Erythroblast (primary cell): ENCODE results near the gene OR2T12.
"Not testable (repeated sequence)": the region's sequence is repeated elsewhere in the genome, so short reads cannot be mapped to it uniquely, and the experiment has no call there.

Source experiments
- DNase-seq, 2 experiments: peaks; one replicate each; lab custom pipeline; 2025; lab: John Stamatoyannopoulos, UW
- GATA1 ChIP-seq: IDR thresholded peaks from 2 replicates; pipeline ENCODE4 v1.6.1; 2011; ENCODE audit warnings: low read depth, mild to moderate bottlenecking, control low read depth, low read length, moderate library complexity
- POLR2A ChIP-seq: IDR thresholded peaks from 2 replicates; pipeline ENCODE4 v1.6.1; 2011; ENCODE audit warnings: mild to moderate bottlenecking, low read length

Gene OR2T12, protein sequence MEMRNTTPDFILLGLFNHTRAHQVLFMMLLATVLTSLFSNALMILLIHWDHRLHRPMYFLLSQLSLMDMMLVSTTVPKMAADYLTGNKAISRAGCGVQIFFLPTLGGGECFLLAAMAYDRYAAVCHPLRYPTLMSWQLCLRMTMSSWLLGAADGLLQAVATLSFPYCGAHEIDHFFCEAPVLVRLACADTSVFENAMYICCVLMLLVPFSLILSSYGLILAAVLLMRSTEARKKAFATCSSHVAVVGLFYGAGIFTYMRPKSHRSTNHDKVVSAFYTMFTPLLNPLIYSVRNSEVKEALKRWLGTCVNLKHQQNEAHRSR

GRCh38 chr1:248303324-248303723 is at the start of gene OR2T12:
Gene OR2T12, minus strand, starts transcription at chr1:248303424. Its CDS starts 7,846 bp downstream, at chr1:248295578.
- DNase-seq, result no peak
- TF ChIP-seq POLR2A (no peak), GATA1 (no peak)

DNA sequence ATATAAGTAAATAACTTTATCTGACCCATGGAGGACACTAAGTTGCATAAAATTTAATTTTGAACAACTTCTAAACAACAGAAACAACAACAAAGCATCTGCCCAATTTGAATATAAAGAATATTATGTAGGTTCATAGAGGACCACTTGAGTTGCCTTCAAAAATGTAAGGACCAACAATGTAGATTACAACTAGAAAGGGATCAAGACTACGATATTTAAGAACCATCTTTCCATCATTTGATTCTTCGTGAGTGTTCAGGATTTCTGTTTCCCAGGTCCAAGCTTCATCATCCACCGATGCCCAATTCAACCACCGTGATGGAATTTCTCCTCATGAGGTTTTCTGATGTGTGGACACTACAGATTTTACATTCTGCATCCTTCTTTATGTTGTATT is 45.3 kb upstream of the OR2T12 start, which contains the start of gene OR14C36:
Gene OR14C36 (plus strand): TSS at position 301 of the 400 bp plus-strand sequence. CDS start 0 bp downstream, at position 301.
- DNase-seq, result no peak
- TF ChIP-seq GATA1 (no peak), POLR2A (no peak)

GRCh38 chr1:248343451-248343850 is 40.2 kb upstream of the OR2T12 start:
- TF ChIP-seq POLR2A, result no peak
- no peak for TF ChIP-seq GATA1
- no peak for DNase-seq

- DNase-seq, result no peak
- no peak for TF ChIP-seq POLR2A
- TF ChIP-seq GATA1, result no peak
These were observed 21.2 kb upstream of the OR2T12 start, which contains the start of gene OR2M7 for GRCh38 chr1:248324468-248324867. Gene OR2M7, minus strand, starts transcription at chr1:248324568. Its CDS starts 0 bp downstream, at chr1:248324568.

DNA sequence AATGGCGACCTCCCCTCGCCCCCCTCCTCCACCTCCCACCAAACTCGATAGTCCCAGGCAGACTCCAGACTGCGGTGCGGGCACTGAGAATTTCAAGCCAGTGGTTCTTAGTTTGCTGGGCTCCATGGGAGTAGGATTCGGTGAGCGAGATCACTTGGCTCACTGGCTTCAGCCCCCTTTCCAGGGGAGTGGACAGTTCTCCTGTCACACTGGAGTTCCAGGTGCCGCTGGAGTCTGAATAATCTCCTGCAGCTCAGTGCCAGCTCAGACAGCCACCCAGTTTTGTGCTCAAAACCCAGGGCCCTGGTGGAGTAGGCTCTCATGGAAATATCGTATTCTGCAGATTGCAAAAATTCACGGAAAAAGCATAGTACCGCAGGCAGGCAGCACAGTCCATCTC is 13.6 kb upstream of the OR2T12 start:
- DNase-seq, result no peak
- TF ChIP-seq POLR2A (no peak), GATA1 (no peak)

DNA sequence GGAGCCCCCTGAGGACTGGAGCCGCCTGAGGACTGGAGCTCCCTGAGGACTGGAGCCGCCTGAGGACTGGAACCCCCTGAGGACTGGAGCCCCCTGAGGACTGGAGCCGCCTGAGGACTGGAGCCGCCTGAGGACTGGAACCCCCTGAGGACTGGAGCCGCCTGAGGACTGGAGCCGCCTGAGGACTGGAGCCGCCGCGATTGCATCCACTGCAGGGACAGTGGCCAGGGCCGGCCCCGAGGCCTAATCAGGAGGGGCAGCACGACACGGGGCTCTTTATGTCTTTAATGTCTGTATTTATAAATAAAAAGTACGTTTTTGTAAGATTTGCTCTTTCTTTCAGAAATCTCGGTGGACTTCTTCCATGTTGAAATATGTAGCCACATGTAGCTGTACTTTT is 3.5 kb upstream of the OR2T12 start:
- DNase-seq, result not testable (repeated sequence)

DNA sequence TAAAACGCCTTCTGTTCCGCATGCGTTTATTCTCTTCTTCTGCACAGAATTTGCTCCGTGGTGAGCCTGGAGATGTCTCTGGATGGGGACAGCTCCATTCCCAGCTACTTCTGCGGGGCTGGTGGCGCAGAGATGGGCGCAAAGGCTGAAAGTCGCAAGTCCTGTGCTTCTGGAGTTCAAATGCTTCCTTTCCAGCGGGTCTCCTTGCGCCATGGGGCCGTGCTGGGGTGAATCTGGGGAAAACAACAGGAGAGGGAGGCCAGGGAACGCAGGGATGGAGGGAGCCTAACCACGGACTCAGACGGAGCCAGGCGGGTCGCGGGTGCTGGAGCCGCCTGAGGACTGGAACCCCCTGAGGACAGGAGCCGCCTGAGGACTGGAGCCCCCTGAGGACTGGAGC is 2.9 kb upstream of the OR2T12 start:
- TF ChIP-seq POLR2A, result no peak
- TF ChIP-seq GATA1, result no peak
- DNase-seq, result no peak

- DNase-seq, result not testable (repeated sequence)
These were observed 2.4 kb upstream of the OR2T12 start for GRCh38 chr1:248305672-248306071.

DNA sequence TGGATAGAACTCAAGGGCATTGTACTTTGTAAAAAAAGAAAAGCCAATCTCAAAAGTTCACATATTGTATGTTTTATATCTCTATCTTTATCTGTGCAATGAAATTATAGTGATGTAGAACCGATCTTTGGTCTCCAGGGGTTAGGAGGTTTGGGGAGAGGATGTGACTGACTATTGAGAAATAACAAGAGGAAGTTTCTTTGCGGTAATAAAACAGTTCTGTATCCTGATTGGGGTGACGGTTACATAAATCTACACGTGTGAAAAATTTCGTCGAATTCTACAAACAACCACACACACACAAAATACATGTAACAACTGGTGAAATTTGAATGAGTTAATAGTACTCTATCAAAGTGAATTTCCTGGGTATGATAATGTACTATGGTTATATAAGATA is 14.8 kb downstream of the OR2T12 start:
- no peak for DNase-seq
- TF ChIP-seq GATA1 (no peak), POLR2A (no peak)

DNA sequence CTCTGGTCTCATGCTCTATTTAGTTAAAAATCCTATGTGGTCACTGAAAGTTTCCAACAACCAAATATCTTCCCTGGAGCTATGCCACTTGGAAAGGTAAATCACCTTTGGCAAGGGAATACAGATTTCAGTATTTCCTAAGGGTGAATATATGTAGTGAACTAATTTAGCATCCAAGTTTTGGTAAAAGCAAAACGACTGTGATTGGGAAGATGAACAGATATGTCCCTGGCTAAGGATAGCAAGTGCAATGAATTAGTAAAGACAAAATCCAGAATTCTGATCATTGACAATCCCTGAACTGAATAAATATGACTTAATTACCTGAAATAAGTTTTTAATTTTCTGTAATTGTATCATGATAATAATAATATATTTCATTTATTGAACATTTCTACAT is 25.3 kb downstream of the OR2T12 start, which contains the start of gene OR2T33:
Gene OR2T33 (minus strand): TSS at position 101 of the 400 bp plus-strand sequence. CDS start 4,162 bp downstream, outside the sequence.
- no peak for TF ChIP-seq POLR2A
- no peak for TF ChIP-seq GATA1
- no peak for DNase-seq

GRCh38 chr1:248273225-248273624 is 30.0 kb downstream of the OR2T12 start:
- not testable (repeated sequence) for DNase-seq

- no peak for DNase-seq
- TF ChIP-seq POLR2A, result no peak
- TF ChIP-seq GATA1, result no peak
These were observed 35.0 kb downstream of the OR2T12 start for GRCh38 chr1:248268178-248268577.

GRCh38 chr1:248259309-248259708 is 43.9 kb downstream of the OR2T12 start:
- DNase-seq, result not testable (repeated sequence)

GRCh38 chr1:248243204-248243603 is 60.0 kb downstream of the OR2T12 start:
- DNase-seq, result peak; percentile 40 to 57
- TF ChIP-seq GATA1, result no peak
- no peak for TF ChIP-seq POLR2A
